ENCODE measurements around the gene FARP1. TPM values are rescaled to one million over a fixed set of nuclear protein-coding genes. Genes with fewer than 3 reads are reported as not detected.

The FARP1 gene
- total RNA-seq, 4 donors from 2014 or later = 11.0 to 27.2 (median 13.6) TPM

DNA sequence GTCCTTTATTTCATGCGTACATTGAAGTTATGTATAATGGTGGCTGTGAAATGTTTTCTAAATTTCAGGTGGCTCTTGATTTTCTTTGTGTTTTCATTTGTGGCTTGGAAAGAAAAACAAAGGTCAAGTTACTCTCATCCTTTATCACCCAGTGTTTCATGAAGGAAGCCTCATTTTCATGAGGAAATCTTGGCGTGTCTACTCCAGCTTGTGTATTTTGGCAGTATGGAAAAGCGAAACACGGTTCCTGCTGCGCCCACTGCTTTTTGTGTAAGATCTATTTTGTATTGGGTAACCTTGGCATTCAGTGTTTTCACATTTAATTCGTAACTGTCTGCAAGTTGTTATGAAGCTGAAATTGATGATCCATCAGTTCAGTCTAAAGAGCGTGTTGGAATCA lies 181.2 kb downstream of the FARP1 start:
- Histone ChIP-seq H3K27me3 (no peaks in the 10 kb centered on the region), H3K4me1 (peaks cover 21% of the 10 kb centered on the region), H3K27ac (no peak overlapping the region), H3K36me3 (no peaks in the 10 kb centered on the region), H3K4me3 (no peak overlapping the region), H3K9me3 (no peaks in the 10 kb centered on the region)
- DNase-seq (ENCODE audit: low spot score in 2 of 2) = no peak
- WGBS = 54% methylated on average over 7 of the region's 7 CpGs
- TF ChIP-seq EP300 (IDR thresholded peaks at IDR 0.05) = no peak
- no peak for TF ChIP-seq POLR2A (IDR thresholded peaks at IDR 0.05)
- peak in 2 of 3 donors; percentile 48 to 69 for TF ChIP-seq POLR2AphosphoS5 (IDR thresholded peaks at IDR 0.05)
- TF ChIP-seq, protein P1, sequence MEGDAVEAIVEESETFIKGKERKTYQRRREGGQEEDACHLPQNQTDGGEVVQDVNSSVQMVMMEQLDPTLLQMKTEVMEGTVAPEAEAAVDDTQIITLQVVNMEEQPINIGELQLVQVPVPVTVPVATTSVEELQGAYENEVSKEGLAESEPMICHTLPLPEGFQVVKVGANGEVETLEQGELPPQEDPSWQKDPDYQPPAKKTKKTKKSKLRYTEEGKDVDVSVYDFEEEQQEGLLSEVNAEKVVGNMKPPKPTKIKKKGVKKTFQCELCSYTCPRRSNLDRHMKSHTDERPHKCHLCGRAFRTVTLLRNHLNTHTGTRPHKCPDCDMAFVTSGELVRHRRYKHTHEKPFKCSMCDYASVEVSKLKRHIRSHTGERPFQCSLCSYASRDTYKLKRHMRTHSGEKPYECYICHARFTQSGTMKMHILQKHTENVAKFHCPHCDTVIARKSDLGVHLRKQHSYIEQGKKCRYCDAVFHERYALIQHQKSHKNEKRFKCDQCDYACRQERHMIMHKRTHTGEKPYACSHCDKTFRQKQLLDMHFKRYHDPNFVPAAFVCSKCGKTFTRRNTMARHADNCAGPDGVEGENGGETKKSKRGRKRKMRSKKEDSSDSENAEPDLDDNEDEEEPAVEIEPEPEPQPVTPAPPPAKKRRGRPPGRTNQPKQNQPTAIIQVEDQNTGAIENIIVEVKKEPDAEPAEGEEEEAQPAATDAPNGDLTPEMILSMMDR (IDR thresholded peaks at IDR 0.05) = no peak

- H3K4me3 ChIP-seq = no peak overlapping the region
- peaks cover 21% of the 10 kb centered on the region for H3K4me1 ChIP-seq
- no peaks in the 10 kb centered on the region for H3K27me3 ChIP-seq
- H3K36me3 ChIP-seq = no peaks in the 10 kb centered on the region
- TF ChIP-seq EP300 (IDR thresholded peaks at IDR 0.05) = no peak
- no peak for TF ChIP-seq POLR2AphosphoS5 (IDR thresholded peaks at IDR 0.05)
- no peak for TF ChIP-seq POLR2A (IDR thresholded peaks at IDR 0.05)
- TF ChIP-seq, protein P1 (IDR thresholded peaks at IDR 0.05) = no peak
- H3K27ac ChIP-seq = no peak overlapping the region
- WGBS = 80% methylated on average over 3 of the region's 3 CpGs
- DNase-seq (ENCODE audit: low spot score in 2 of 2) = no peak
- no peaks in the 10 kb centered on the region for H3K9me3 ChIP-seq
Measured at GRCh38 chr13:98325724-98326123, 182.8 kb downstream of the FARP1 start.

DNA sequence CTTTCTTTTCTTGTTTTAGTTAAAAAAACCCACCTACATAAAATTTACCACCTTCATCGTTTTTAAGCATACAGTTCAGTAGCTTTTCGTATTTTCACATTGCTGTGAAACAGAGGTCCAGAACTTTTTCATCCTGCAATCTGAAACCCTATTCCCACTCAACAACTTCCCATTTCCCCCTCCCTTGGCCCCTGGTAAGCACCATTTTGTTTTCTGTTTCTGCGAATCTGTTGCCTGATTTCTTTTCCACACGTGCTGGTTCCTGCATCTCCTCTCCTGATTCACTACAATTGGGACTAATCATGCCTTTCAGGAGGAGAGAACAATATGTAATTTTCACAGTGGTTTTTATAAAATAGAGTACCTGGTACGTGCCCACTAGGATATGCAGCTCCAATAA lies 183.4 kb downstream of the FARP1 start:
- Histone ChIP-seq H3K36me3 (no peaks in the 10 kb centered on the region), H3K27me3 (no peaks in the 10 kb centered on the region), H3K9me3 (no peaks in the 10 kb centered on the region), H3K27ac (peak overlapping the region; percentile 16), H3K4me3 (no peak overlapping the region), H3K4me1 (peaks cover 21% of the 10 kb centered on the region)
- no peak for DNase-seq (ENCODE audit: low spot score in 2 of 2)
- TF ChIP-seq EP300 (IDR thresholded peaks at IDR 0.05) = no peak
- TF ChIP-seq, protein P1 (IDR thresholded peaks at IDR 0.05) = no peak
- TF ChIP-seq POLR2A (IDR thresholded peaks at IDR 0.05) = no peak
- TF ChIP-seq POLR2AphosphoS5 (IDR thresholded peaks at IDR 0.05) = no peak
- 71% methylated on average over 5 of the region's 5 CpGs for WGBS

DNA sequence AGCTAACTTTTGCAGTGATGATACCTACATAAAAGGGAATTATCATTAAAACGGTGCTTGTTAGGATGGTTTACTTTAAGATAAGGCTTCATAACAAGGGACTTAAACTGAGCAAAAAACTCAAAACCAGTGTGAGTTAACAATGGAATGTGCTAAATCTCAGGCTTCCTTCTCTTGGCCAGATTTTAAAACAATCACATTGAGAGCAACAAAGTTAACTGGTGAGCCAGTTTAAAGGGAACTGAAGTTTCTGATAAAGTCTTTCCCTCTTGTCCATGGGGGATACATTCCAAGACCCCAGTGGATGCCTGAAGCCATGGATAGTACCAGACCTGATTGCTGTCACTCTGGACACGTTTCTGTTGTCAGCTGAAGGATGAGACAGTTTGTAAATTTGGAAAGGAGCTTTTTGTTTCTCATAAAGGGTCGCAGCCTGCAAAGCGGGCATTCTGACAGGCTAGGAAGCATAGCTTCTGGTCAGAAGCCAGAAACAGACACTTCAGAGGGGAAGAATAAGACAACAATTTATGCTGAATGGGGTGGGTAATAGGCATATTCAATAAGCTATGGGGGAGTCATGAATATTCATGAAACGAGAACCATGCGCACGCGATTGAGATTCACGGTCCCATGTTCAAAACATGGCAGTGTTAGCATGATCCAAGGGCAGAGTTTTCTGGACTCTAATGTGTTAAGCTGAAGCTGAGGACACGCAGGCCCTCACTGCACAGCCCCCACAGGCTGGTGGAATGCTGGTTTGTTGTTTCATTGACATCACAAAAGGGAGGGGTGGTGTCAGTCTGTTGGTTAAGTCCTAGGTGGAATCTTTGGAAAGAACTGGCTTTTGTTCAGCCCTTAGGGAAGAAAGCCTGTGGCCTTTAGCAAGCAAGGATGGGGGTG lies 184.7 kb downstream of the FARP1 start:
- Histone ChIP-seq H3K9me3 (no peaks in the 10 kb centered on the region), H3K4me1 (peaks cover 21% of the 10 kb centered on the region), H3K27me3 (no peaks in the 10 kb centered on the region), H3K36me3 (no peaks in the 10 kb centered on the region), H3K4me3 (no peak overlapping the region), H3K27ac (no peak overlapping the region)
- 79% methylated on average over 10 of the region's 10 CpGs for WGBS
- TF ChIP-seq POLR2A (IDR thresholded peaks at IDR 0.05) = no peak
- TF ChIP-seq EP300 (IDR thresholded peaks at IDR 0.05) = no peak
- TF ChIP-seq, protein P1 (IDR thresholded peaks at IDR 0.05) = no peak
- TF ChIP-seq POLR2AphosphoS5 (IDR thresholded peaks at IDR 0.05) = no peak
- DNase-seq (ENCODE audit: low spot score in 2 of 2) = no peak

DNA sequence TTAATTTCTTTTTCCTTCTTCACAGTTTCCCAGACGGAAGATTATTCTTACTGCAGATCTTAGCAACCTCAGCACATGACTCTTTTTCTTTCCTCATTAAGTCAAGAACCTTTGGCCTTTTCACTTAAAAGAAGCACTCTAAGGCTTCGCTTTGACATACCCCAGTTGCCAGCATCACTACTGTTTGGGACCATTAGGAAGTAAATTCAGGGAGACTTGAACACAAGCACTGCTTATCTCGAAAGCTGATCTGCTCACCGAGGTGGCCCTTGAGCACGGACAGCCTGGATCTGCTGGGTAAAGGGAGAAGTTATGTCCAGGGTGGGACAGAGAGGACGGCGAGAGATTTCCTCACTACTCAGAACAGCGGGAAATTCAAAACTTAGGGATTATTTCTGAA lies 185.6 kb downstream of the FARP1 start:
- no peak overlapping the region for H3K4me3 ChIP-seq
- H3K4me1 ChIP-seq = peaks cover 20% of the 10 kb centered on the region
- no peaks in the 10 kb centered on the region for H3K36me3 ChIP-seq
- TF ChIP-seq, protein P1 (IDR thresholded peaks at IDR 0.05) = no peak
- TF ChIP-seq POLR2A (IDR thresholded peaks at IDR 0.05) = no peak
- no peak for TF ChIP-seq EP300 (IDR thresholded peaks at IDR 0.05)
- no peak for TF ChIP-seq POLR2AphosphoS5 (IDR thresholded peaks at IDR 0.05)
- 86% methylated on average over 8 of the region's 8 CpGs for WGBS
- H3K9me3 ChIP-seq = no peaks in the 10 kb centered on the region
- no peaks in the 10 kb centered on the region for H3K27me3 ChIP-seq
- no peak for DNase-seq (ENCODE audit: low spot score in 2 of 2)
- H3K27ac ChIP-seq = no peak overlapping the region

All from suprapubic skin (tissue), 4 donors.